ENCODE measurements around the gene COLEC12. TPM values are rescaled to one million over a fixed set of nuclear protein-coding genes. Genes with fewer than 3 reads are reported as not detected.

The COLEC12 gene
- total and polyA plus RNA-seq, 8 donors = 32.9 to 124 (median 103) TPM

DNA sequence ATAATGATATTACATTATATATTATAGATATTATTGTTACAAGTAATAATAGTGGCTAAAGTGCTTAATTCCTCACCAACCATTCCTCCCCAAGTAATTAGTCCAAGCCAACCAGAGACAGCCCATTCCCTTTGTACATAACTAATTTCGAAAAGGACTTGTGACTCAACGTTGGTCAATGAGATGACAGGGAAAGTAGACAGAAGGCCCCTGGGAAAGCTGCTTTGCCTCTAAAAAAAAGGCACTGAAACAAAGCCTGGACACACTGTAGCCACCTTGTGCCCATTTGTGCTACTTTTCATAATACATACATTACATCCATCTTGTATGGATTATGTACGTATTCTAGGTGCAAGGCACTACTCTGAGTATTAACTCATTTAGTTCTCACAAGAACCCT lies 28.8 kb downstream of the COLEC12 start:
- no peak for TF ChIP-seq CTCF (IDR thresholded peaks at IDR 0.05)
- DNase-seq = no peak
- H3K27ac ChIP-seq = peak overlapping the region in 1 of 2 donors; percentile 19
- no peak overlapping the region for H3K4me3 ChIP-seq
- no peaks in the 10 kb centered on the region for H3K36me3 ChIP-seq
- no peaks in the 10 kb centered on the region for H3K9me3 ChIP-seq
- peaks cover 13 to 26% of the 10 kb centered on the region in 2 donors for H3K4me1 ChIP-seq
- no peaks in the 10 kb centered on the region for H3K27me3 ChIP-seq
- intact Hi-C loops (cut with DNase I) = no loop called here
- ATAC-seq = no peak

DNA sequence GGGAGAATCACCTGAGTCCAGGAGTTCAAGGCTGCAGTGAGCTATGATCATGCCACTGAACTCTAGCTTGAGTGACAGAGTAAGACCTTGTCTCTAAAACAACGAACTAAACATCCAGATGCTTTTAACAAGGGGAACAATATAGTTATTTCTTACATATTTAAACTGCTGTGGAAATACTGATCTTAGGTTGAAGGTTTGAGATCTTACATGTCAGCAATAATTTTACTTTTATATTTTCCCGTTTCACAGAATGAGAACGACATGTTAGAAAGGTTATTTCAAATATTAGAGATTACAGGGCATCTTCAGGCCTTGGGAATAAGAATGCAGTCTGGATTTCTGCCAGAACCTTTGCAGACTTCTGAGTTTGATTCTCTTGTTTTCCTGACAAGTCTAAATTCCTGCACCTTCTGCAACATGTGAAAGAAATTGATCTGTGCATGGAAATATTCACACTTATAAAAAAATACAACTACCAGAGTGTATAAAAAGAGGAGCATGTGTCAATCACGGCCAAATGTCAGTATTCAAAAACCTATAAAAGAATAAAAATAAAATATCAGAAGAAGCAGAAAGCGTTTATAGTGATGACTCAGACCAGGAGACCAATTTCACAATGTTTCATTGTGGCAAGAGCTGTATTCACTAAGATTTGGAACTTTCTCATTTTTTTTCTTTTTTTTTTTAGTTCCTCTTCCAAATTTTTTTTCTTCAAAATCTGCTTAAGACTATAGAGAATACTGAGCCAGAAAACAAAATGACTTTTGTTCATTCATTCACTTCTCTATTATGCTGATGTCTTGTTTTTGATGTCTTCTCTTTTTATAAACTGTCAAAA lies 29.6 kb downstream of the COLEC12 start:
- intact Hi-C loops (cut with DNase I) = no loop called here
- Histone ChIP-seq H3K27me3 (no peaks in the 10 kb centered on the region), H3K4me1 (peaks cover 13 to 26% of the 10 kb centered on the region in 2 donors), H3K4me3 (no peak overlapping the region), H3K9me3 (no peaks in the 10 kb centered on the region), H3K36me3 (no peaks in the 10 kb centered on the region), H3K27ac (peak overlapping the region in 1 of 2 donors; percentile 33)
- no peak for TF ChIP-seq CTCF (IDR thresholded peaks at IDR 0.05)
- peak in 1 of 4 donors; percentile 63 for DNase-seq
- no peak for ATAC-seq

GRCh38 chr18:468955-469790 lies 31.3 kb downstream of the COLEC12 start:
- Histone ChIP-seq H3K27me3 (no peaks in the 10 kb centered on the region), H3K4me3 (no peak overlapping the region), H3K36me3 (no peaks in the 10 kb centered on the region), H3K9me3 (no peaks in the 10 kb centered on the region), H3K4me1 (peaks cover 7 to 35% of the 10 kb centered on the region in 2 donors), H3K27ac (no peak overlapping the region)
- no peak for TF ChIP-seq CTCF (IDR thresholded peaks at IDR 0.05)
- intact Hi-C loops (cut with DNase I) = no loop called here
- ATAC-seq (peak; percentile 37), DNase-seq (no peak)

DNA sequence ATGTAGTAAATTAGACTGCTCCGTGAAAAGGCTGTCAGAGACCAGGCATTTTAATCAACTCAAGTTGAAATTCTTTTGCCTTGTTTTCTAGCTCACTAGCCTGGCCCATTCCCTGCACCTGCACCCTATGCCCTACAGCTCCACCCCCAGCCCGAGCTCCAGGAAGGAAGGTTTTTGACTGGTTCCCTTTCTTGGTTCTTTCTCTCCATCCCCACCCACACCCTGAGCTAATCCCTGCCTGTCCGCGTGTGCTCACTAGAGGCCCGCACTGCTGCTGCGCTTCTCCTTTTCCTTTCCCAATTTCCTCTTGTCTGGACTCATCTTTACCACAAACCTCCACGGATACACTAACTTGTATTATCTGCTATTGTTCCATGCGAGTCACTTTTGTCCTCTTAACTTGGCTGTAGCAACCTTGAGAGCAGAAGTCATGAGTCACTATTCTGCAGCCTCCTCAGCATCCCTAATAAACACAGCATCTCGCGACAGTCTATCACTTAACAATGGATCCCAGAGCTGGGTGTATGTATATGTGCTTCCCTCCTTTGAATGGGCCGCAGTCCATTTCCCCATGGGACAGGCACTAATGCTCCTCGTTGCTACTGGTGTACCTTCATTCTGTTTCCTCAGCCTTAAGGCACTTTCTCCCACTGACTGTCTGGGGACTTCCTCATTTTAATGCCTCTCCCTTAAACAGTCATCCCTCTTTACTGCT lies 36.5 kb downstream of the COLEC12 start:
- peaks cover 0 to 22% of the 10 kb centered on the region in 2 donors for H3K4me1 ChIP-seq
- no peak for TF ChIP-seq CTCF (IDR thresholded peaks at IDR 0.05)
- no peaks in the 10 kb centered on the region for H3K27me3 ChIP-seq
- H3K36me3 ChIP-seq = no peaks in the 10 kb centered on the region
- intact Hi-C loops (cut with DNase I) = no loop called here
- H3K9me3 ChIP-seq = no peaks in the 10 kb centered on the region
- no peak overlapping the region for H3K4me3 ChIP-seq
- peak; percentile 81 for ATAC-seq
- DNase-seq = peak in 1 of 4 donors; percentile 63
- peak overlapping the region in 1 of 2 donors; percentile 60 for H3K27ac ChIP-seq
